Tibial artery (tissue), 4 donors: ENCODE data around the gene PIP5K1C.

Experiments
- DNase-seq, 2 donors: peaks; one replicate each; pipeline ENCODE4 v3.0.0-alpha.2; 2019
- H3K27ac ChIP-seq, 2 donors: fragments of 200-600 bp; sonication (generic) in 1 of 2; 1 replicate in 1 of 2; 2 replicates in 1 of 2; pipeline ENCODE4 v1.5.1; 2018 to 2019; ENCODE audit warnings: mild to moderate bottlenecking in 1 of 2
- H3K27me3 ChIP-seq, 2 donors: fragments of 200-600 bp; sonication (generic) in 1 of 2; one replicate each; pipeline versions ENCODE4 v1.5.1 to v1.6.0; 2016 to 2019
- H3K36me3 ChIP-seq, 3 donors: fragments of 200-600 bp; sonication (generic) in 2 of 3; one replicate each; pipeline ENCODE4 v1.5.1; 2016 to 2019; ENCODE audit warnings: mild to moderate bottlenecking in 2 of 3
- H3K4me1 ChIP-seq, 4 donors: fragments of 200-600 bp; sonication (generic) in 2 of 4; 1 replicate in 3 of 4; 2 replicates in 1 of 4; pipeline ENCODE4 v1.5.1; 2016 to 2019
- H3K4me3 ChIP-seq, 2 donors: fragments of 200-600 bp; sonication (generic) in 1 of 2; 1 replicate in 1 of 2; 2 replicates in 1 of 2; pipeline ENCODE4 v1.5.1; 2018 to 2019; ENCODE audit warnings: mild to moderate bottlenecking in 2 of 2
- H3K9me3 ChIP-seq, 3 donors: fragments of 200-600 bp; sonication (generic) in 1 of 3; one replicate each; pipeline ENCODE4 v1.5.1; 2016 to 2019
- CTCF ChIP-seq, 2 experiments: fragments of 200-600 bp in 1 of 2; fragments of 450-650 bp in 1 of 2; IDR thresholded peaks; one replicate each; pipeline ENCODE4 v1.5.1; 2017 to 2019; ENCODE audit warnings: antibody characterized with exemption in 2 of 2, mild to moderate bottlenecking in 1 of 2, moderate library complexity in 1 of 2
- intact Hi-C: fragments of 100-400 bp; cut with DNase I; formaldehyde crosslinking; loops from one replicate; pipeline ENCODE4 v1.15.0; 2023; ENCODE audit warnings: low total_unique reads

Gene PIP5K1C

GRCh38 chr19:3723883-3724282, 23.6 kb upstream of the PIP5K1C start:
- DNase-seq, result no peak
- intact Hi-C loops, result no loop called here
- Histone ChIP-seq H3K27me3 (peaks cover 5 to 68% of the 10 kb centered on the region in 2 donors), H3K4me1 (peaks cover 0 to 25% (median 14%) of the 10 kb centered on the region in 4 donors), H3K9me3 (no peaks in the 10 kb centered on the region), H3K4me3 (no peak overlapping the region), H3K36me3 (no peaks in the 10 kb centered on the region), H3K27ac (no peak overlapping the region)
- no peak for TF ChIP-seq CTCF (IDR thresholded peaks at IDR 0.05)

GRCh38 chr19:3723110-3723488, 22.8 kb upstream of the PIP5K1C start:
- no peak for TF ChIP-seq CTCF (IDR thresholded peaks at IDR 0.05)
- no peak overlapping the region for H3K4me3 ChIP-seq
- H3K27ac ChIP-seq, result no peak overlapping the region
- no peaks in the 10 kb centered on the region for H3K36me3 ChIP-seq
- no peaks in the 10 kb centered on the region for H3K9me3 ChIP-seq
- intact Hi-C loops, result no loop called here
- H3K4me1 ChIP-seq, result peaks cover 0 to 31% (median 17%) of the 10 kb centered on the region in 4 donors
- no peak for DNase-seq
- H3K27me3 ChIP-seq, result peaks cover 5 to 75% of the 10 kb centered on the region in 2 donors

GRCh38 chr19:3722443-3723109, 22.3 kb upstream of the PIP5K1C start:
- intact Hi-C loops, result no loop called here
- Histone ChIP-seq H3K4me3 (no peak overlapping the region), H3K27me3 (peaks cover 5 to 78% of the 10 kb centered on the region in 2 donors), H3K36me3 (no peaks in the 10 kb centered on the region), H3K4me1 (peaks cover 0 to 31% (median 17%) of the 10 kb centered on the region in 4 donors), H3K9me3 (no peaks in the 10 kb centered on the region), H3K27ac (no peak overlapping the region)
- no peak for TF ChIP-seq CTCF (IDR thresholded peaks at IDR 0.05)
- no peak for DNase-seq

- H3K9me3 ChIP-seq, result no peaks in the 10 kb centered on the region
- H3K36me3 ChIP-seq, result no peaks in the 10 kb centered on the region
- no peak for TF ChIP-seq CTCF (IDR thresholded peaks at IDR 0.05)
- no peak overlapping the region for H3K27ac ChIP-seq
- H3K4me1 ChIP-seq, result peaks cover 0 to 31% (median 17%) of the 10 kb centered on the region in 4 donors
- H3K4me3 ChIP-seq, result no peak overlapping the region
- H3K27me3 ChIP-seq, result peaks cover 5 to 84% of the 10 kb centered on the region in 2 donors
- intact Hi-C loops, result no loop called here
- DNase-seq, result no peak
Measured at GRCh38 chr19:3721887-3722442, 21.7 kb upstream of the PIP5K1C start.

- no peak for TF ChIP-seq CTCF (IDR thresholded peaks at IDR 0.05)
- Histone ChIP-seq H3K27ac (no peak overlapping the region), H3K36me3 (no peaks in the 10 kb centered on the region), H3K9me3 (no peaks in the 10 kb centered on the region), H3K4me1 (peaks cover 0 to 31% (median 17%) of the 10 kb centered on the region in 4 donors), H3K27me3 (peaks cover 5 to 86% of the 10 kb centered on the region in 2 donors), H3K4me3 (no peak overlapping the region)
- intact Hi-C loops, result no loop called here
- peak; percentile 46 to 78 for DNase-seq
Measured at GRCh38 chr19:3721131-3721886, 21.0 kb upstream of the PIP5K1C start.
